GM21825 (cell line): ENCODE data around the gene CROCC2.

ENCODE experiments used
- ATAC-seq: cut with Tn5 transposase; IDR thresholded peaks from one replicate; pipeline ENCODE4 v1.9.1; 2021; ENCODE audit warnings: mild to moderate bottlenecking, moderate library complexity; ENCODE audit not compliant: unreplicated experiment

Gene CROCC2

GRCh38 chr2:240919786-240920782, 13.9 kb downstream of the CROCC2 start:
- ATAC-seq, result no peak

DNA sequence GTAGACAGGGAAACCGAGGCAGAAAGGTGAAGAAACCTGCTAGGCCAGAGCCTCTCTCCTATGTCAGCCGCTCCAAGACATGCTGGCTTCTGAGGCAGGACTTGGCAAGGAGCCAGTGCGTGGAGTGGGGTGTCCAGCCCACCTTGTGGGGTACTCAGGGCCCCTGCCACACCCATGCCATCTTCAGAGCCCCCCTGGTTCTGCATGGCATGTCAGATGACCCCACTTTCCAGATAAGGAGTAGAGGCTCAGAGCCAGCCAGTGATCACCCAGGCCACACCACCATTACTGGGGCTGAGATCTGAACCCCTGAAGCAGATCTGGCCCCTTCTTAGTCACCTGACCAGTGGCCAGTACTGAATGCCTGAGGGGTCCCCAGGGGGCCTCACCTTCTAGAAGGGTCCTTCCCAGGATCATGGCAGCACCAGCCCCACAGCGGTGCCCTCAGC, 14.7 kb downstream of the CROCC2 start:
- no peak for ATAC-seq

DNA sequence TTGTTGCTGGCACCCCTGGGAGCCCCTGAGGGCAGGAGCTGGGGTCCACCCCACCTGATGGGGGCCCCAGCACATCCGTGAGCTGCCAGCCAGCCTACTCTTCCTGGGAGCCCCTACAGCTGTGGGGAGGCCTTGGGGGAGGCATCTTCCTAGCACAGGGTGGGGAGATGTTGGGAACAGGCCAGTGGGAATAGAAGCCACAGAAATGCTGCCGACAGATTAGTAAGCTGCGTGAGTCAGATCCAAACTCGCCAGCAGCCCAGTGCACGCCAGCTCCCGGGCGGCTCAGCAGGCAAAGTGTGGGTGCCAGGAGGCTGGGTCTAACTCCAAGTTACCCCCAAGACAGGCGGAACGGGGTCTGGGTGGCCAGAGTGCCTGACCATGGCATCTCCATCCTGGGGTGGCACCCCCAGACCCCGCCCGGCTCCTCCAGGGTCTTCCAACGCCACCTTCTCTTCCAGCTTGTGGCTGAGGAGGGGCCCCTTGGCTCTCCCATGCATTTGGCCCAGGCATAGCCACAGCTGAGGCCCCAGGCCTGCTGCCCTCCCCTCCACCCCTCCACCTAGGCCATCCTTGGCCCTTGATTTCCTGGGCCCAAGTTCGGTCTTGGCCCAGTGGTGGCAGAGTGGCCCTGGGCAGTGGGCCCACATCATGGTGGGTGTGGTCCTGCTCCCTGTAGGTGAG, 15.3 kb downstream of the CROCC2 start:
- ATAC-seq, result no peak

DNA sequence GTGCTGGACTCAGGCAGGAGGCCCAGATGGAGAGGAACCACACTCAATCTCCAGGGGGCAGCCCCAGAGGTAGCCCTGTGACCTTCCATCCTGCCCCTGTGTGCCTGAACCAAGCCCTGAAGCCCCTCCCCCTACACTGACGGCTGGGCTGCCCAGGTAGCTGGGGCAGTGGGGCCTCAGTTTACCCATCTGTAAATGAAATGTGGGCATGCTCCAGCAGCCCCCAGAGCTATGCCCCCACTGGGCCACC, 15.8 kb downstream of the CROCC2 start:
- no peak for ATAC-seq

DNA sequence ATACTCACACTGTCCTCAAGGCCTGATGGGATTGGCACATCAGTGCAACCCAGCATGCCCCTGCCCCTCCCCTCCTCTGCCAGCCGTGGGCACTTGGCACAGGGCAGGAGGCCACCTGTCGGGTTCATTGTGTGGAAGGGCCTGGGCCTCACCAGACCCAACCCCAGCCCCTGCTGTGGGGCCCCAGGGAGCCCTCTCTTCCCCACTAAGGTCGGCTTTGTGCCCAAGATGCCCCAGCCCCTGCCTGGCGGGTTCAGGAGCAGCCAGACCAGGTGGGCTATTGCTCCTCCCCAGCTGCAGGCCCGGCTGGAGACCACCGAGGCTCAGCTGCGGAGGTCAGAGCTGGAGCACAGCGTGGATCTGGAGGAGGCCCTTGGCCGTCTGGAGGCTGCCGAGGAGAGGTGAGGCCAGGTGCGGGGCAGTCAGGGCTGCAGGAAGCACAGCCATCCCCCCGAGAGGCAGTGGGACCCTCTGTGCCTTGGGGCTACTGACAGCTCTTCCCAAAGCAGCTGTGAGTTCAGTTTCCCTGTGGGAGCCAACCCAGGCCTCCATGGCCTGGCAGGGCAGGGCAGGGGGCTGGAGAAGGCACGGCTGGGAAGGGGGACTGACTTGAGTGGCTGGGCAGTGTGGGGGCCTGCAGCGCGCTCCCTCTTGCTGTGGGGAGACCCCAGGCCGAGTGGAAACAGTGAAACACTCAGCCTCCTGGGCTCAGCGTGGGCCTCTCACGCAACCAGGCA, 16.3 kb downstream of the CROCC2 start:
- ATAC-seq, result no peak

GRCh38 chr2:240922982-240923537, 16.9 kb downstream of the CROCC2 start:
- no peak for ATAC-seq

DNA sequence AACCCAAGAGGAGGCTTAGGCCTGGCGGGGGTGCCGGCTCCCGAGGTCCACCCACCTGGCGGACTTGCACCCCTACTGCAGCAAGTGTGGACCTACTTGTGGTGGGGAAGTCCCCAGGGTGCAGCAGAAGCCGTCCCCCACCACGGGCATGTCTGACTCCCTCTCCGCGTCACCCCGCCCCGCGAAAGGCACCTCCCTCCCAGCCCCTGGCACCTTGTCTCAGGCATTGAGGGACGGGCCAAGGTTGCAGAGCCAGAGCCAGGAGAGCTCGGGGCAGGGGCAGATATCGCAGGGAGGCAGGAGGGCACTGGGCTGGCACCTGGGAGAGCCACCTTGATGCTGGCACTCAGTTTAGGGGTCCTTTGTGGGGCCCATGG, 19.0 kb downstream of the CROCC2 start:
- no peak for ATAC-seq

DNA sequence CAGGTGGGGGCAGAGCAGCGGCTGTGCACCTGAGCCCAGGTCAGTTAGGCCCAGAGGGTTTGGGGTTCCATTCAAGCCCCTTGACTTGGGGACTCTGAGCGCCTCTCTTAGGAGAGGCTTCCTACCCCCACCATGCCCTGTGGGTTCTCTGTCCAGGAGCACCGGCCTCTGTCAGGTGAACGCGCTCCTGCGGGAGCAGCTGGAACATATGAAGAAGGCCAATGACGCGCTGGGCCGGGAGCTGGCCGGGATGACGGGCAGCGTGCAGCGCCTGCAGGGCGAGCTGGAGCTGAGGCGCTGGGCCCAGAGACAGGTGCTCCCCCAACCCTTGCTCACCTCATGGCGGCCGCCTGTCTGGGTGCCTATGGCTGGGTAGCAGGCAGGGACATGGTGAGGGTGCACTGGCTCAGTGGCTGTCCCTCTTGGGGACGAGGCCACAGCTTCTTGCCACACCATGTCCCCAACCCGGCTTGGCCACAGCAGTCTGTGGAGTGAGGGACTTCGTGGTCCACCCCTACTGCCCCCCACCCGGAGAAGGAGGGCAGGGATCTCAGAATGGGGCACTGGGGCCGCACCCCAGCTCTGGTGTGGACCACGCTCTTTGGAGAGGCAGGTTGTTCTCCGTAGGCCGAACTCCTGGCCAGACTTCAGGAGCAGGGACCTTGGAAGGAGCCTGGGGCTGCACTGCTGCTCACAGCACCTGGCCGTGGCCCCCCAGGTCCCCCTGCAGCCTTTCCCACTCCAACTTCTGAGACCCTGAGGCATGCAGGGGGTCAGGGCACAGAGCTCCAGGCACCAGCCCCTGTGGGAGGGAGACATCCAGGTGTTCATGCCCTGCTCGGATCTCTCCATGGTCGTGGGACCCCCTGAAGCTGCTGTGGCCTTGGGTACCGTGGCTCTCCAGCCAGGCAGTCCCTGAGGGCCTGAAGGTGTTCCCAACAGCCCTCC, 19.7 kb downstream of the CROCC2 start:
- no peak for ATAC-seq

- no peak for ATAC-seq
These were observed 20.6 kb downstream of the CROCC2 start for GRCh38 chr2:240926516-240927389.

DNA sequence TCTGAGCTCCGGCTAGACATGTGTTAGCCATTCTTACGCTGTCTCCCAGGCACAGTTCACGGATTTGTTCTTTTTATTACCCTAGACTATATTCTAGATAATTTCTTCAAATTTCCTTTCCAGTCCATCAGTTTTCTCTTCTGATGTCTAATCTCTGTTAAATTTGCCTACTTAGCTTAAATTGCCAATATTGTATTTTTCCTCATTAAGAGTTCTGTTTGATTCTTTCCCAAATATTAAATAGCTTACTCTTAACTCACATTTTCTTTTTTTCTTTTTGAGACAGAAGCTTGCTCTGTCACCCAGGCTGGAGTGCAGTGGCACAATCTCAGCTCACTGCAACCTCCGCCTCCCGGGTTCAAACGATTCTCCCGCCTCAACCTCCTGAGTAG, 21.2 kb downstream of the CROCC2 start:
- ATAC-seq, result no peak

DNA sequence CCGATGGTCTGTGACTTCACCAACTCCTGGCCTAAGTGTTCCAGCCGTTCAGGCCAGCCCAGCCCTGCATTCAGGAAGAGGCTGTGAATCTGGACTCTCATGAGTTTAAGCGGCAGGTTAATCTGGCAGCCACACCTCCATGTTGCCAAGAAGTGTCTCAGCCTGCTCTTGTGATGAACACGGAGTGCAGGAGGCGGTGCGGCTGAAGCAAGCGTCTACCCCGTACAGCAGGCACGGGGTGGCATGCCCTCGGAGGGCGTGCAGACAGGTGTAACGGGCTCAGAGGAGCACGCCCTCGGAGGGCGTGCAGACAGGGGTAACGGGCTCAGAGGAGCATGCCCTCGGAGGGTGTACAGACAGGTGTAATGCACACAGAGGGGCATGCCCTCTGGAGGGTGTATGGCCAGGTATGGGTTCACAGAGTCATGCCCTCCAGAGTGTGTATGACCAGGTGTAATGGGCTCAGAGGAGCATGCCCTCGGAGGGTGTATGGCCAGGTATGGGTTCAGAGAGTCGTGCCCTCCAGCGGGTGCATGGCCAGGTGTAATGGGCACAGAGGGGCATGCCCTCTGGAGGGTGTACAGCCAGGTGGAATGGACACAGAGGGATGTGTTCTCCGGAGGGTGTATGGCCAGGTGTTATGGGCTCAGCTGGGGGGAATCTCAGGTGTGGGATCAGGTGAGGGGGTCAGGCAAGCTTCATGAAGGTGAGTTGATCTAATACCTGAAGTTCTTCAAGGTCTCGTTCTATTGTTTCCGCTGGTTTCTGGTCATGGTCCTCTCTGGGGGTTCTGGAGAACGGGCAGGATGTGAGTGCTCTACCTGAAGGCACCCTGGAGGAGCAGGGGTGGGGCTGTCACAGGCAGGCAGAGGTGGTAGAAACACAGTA, 22.6 kb downstream of the CROCC2 start:
- ATAC-seq, result no peak

- ATAC-seq, result no peak
These were observed 23.4 kb downstream of the CROCC2 start for GRCh38 chr2:240929364-240930095.

DNA sequence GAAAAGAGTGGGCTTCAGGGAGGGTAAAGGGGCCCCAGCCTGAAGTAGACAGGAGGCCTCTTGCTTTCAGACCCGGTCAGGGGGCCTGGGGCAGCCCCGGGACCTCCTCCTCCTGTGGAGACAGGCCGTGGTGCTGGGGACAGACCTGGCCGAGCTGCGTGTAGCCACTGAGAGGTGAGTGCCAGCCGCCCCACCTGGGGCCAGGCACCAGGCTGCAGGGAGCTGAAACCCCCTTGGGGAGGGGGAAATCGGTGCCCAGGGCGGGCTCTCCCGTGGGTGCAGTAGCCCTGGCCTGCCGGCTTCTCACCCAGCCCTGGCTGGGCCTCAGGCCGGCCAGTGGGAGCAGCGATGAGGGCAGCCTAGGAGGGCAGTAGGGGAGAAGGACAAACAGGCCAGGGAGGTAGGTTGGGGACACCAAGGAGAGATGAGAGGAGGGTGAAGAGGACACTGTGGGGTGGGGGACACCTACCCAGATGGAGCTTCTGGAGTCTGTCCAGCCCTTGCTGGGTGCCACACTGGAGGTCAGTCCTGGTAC, 24.0 kb downstream of the CROCC2 start:
- ATAC-seq, result no peak

DNA sequence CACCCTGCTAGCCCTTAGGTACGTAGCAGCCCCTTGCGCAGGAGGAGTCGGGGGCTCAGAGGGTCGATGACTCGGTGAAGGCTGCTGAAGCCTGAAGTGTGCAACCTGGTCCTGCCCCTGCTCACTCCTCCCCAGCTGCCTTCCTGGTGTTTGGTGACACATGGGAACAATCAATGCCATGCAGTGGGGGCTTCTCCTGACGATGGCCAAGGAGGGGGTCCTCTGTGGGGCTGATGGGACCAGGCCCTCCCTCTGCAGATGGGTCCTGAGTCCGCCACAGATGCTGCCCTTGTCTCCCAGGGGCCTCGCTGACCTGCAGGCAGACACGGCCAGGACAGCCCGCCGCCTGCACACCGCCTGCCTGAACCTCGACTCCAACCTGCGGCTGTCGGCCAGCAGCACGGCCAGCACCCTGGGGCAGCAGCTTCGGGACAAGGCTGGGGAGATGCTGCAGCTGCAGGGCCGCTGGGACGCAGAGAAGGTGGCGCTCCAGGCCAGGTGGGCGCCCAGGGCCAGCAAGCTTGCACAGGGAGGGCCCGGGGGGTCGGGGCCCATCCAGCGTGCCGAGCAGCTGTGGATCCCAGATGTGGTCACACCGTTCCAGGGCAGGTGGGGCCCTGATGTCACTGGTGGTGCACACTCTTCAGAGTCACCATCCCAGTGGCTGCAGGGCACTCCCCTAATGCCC, 24.6 kb downstream of the CROCC2 start:
- no peak for ATAC-seq

- ATAC-seq, result no peak
These were observed 25.3 kb downstream of the CROCC2 start for GRCh38 chr2:240931319-240931949.

DNA sequence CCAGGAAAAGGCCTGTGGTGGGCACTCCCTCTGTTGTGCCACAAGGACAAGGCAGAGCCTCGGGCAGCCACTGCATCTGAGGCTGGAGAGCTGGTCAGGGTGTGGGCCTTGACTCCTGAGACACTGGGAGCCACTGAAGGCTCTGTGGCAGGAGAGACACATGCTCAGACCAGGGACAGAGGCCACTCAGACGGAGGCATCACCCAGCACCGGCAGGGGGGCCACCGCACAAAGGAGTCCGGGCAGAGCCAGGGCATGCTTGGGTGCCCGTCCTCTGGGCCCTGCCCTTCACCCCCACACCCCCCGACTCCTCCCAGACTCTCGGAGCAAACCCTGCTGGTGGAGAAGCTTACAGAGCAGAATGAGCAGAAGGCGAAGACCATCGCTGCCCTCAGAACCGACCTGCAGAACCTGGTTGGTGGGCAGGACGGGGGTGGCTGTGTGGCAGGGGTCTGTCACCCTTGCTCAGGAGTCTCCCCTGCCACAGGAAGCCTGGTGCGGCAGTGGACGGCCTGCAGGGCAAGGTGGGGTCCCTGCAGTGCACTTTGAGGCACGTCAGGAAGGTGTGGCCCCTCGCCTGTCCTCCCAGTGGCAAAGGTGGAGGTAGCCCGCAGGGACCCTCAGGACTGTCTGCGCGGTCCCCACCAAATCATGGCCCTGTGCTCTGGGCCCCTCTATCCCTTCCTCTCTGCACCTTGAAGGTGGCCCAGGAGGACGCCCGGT, 26.0 kb downstream of the CROCC2 start:
- ATAC-seq, result no peak
